ENCODE measurements around the gene BABAM2.

The BABAM2 gene

GRCh38 chr2:27958711-27959378 is 68.3 kb downstream of the BABAM2 start:
- no peaks in the 10 kb centered on the region for H3K9me3 ChIP-seq (replicated peaks; ENCODE audit: insufficient read depth, low read length)
- peaks cover 9% of the 10 kb centered on the region for H3K4me1 ChIP-seq (ENCODE audit: low read length)
- no peaks in the 10 kb centered on the region for H4K20me1 ChIP-seq (ENCODE audit: insufficient read depth, low read length)
- H3K27me3 ChIP-seq (replicated peaks; ENCODE audit: insufficient read depth, low read length) = no peaks in the 10 kb centered on the region
- DNase-seq = no peak
- no peak overlapping the region for H3K4me3 ChIP-seq (ENCODE audit: low read length)
- no peak overlapping the region for H3K9ac ChIP-seq (ENCODE audit: low read length)
- TF ChIP-seq EZH2phosphoT487 (IDR thresholded peaks at IDR 0.05; ENCODE audit: low read length) (no peak), CTCF (IDR thresholded peaks at IDR 0.05; ENCODE audit: low read length) (no peak), EZH2 (optimal IDR thresholded peaks at IDR 0.05; ENCODE audit: low read depth, low read length) (no peak)
- no peaks in the 10 kb centered on the region for H3K79me2 ChIP-seq (ENCODE audit: low read length)
- H3K4me2 ChIP-seq (ENCODE audit: low read depth, low read length) = no peak overlapping the region
- H3K27ac ChIP-seq (ENCODE audit: low read length) = no peak overlapping the region
- H2AFZ ChIP-seq (ENCODE audit: low read length) = no peak overlapping the region
- H3F3A ChIP-seq (ENCODE audit: insufficient read depth, low read length) = no peaks in the 10 kb centered on the region
- H3K9me2 ChIP-seq (replicated peaks; ENCODE audit: insufficient read depth, low read length) = no peaks in the 10 kb centered on the region
- no peaks in the 10 kb centered on the region for H3K36me3 ChIP-seq (replicated peaks; ENCODE audit: insufficient read depth, low read length)

- Histone ChIP-seq H4K20me1 (ENCODE audit: insufficient read depth, low read length) (no peaks in the 10 kb centered on the region), H3K9me2 (replicated peaks; ENCODE audit: insufficient read depth, low read length) (no peaks in the 10 kb centered on the region), H3K79me2 (ENCODE audit: low read length) (no peaks in the 10 kb centered on the region), H3K4me3 (ENCODE audit: low read length) (no peak overlapping the region), H3K4me1 (ENCODE audit: low read length) (peaks cover 9% of the 10 kb centered on the region), H3K9me3 (replicated peaks; ENCODE audit: insufficient read depth, low read length) (no peaks in the 10 kb centered on the region), H3K27me3 (replicated peaks; ENCODE audit: insufficient read depth, low read length) (no peaks in the 10 kb centered on the region), H3K27ac (ENCODE audit: low read length) (no peak overlapping the region), H3K9ac (ENCODE audit: low read length) (no peak overlapping the region), H3F3A (ENCODE audit: insufficient read depth, low read length) (no peaks in the 10 kb centered on the region), H3K36me3 (replicated peaks; ENCODE audit: insufficient read depth, low read length) (no peaks in the 10 kb centered on the region), H2AFZ (ENCODE audit: low read length) (no peak overlapping the region), H3K4me2 (ENCODE audit: low read depth, low read length) (no peak overlapping the region)
- TF ChIP-seq CTCF (IDR thresholded peaks at IDR 0.05; ENCODE audit: low read length) (no peak), EZH2phosphoT487 (IDR thresholded peaks at IDR 0.05; ENCODE audit: low read length) (no peak), EZH2 (optimal IDR thresholded peaks at IDR 0.05; ENCODE audit: low read depth, low read length) (no peak)
- DNase-seq = no peak
These were observed 69.0 kb downstream of the BABAM2 start for GRCh38 chr2:27959496-27959895.

GRCh38 chr2:27960237-27960912 is 69.8 kb downstream of the BABAM2 start:
- Histone ChIP-seq H3K4me1 (ENCODE audit: low read length) (no peaks in the 10 kb centered on the region; the same call in none of the 2 replicates), H3K4me2 (ENCODE audit: low read depth, low read length) (no peak overlapping the region), H3K36me3 (replicated peaks; ENCODE audit: insufficient read depth, low read length) (no peaks in the 10 kb centered on the region), H3K9me2 (replicated peaks; ENCODE audit: insufficient read depth, low read length) (no peaks in the 10 kb centered on the region), H3K79me2 (ENCODE audit: low read length) (no peaks in the 10 kb centered on the region), H3K4me3 (ENCODE audit: low read length) (no peak overlapping the region), H2AFZ (ENCODE audit: low read length) (no peak overlapping the region), H3K27ac (ENCODE audit: low read length) (no peak overlapping the region), H3K9ac (ENCODE audit: low read length) (no peak overlapping the region), H4K20me1 (ENCODE audit: insufficient read depth, low read length) (no peaks in the 10 kb centered on the region), H3K9me3 (replicated peaks; ENCODE audit: insufficient read depth, low read length) (no peaks in the 10 kb centered on the region), H3F3A (ENCODE audit: insufficient read depth, low read length) (no peaks in the 10 kb centered on the region), H3K27me3 (replicated peaks; ENCODE audit: insufficient read depth, low read length) (no peaks in the 10 kb centered on the region)
- TF ChIP-seq EZH2 (optimal IDR thresholded peaks at IDR 0.05; ENCODE audit: low read depth, low read length) = no peak
- no peak for DNase-seq

- Histone ChIP-seq H3K79me2 (ENCODE audit: low read length) (no peaks in the 10 kb centered on the region), H2AFZ (ENCODE audit: low read length) (no peak overlapping the region), H3K27ac (ENCODE audit: low read length) (no peak overlapping the region), H3K36me3 (replicated peaks; ENCODE audit: insufficient read depth, low read length) (no peaks in the 10 kb centered on the region), H3K4me3 (ENCODE audit: low read length) (no peak overlapping the region), H3K9me3 (replicated peaks; ENCODE audit: insufficient read depth, low read length) (no peaks in the 10 kb centered on the region), H3K4me2 (ENCODE audit: low read depth, low read length) (no peak overlapping the region), H3K27me3 (replicated peaks; ENCODE audit: insufficient read depth, low read length) (no peaks in the 10 kb centered on the region), H3K9ac (ENCODE audit: low read length) (no peak overlapping the region), H3K9me2 (replicated peaks; ENCODE audit: insufficient read depth, low read length) (no peaks in the 10 kb centered on the region), H3K4me1 (ENCODE audit: low read length) (peaks cover 3% of the 10 kb centered on the region; the same call in 1 of the 2 replicates), H3F3A (ENCODE audit: insufficient read depth, low read length) (no peaks in the 10 kb centered on the region), H4K20me1 (ENCODE audit: insufficient read depth, low read length) (no peaks in the 10 kb centered on the region)
- no peak for DNase-seq
- TF ChIP-seq EZH2phosphoT487 (IDR thresholded peaks at IDR 0.05; ENCODE audit: low read length) = no peak
- no peak for TF ChIP-seq CTCF (IDR thresholded peaks at IDR 0.05; ENCODE audit: low read length)
- no peak for TF ChIP-seq EZH2 (optimal IDR thresholded peaks at IDR 0.05; ENCODE audit: low read depth, low read length)
These were observed 71.5 kb downstream of the BABAM2 start for GRCh38 chr2:27962006-27962405.
